GM18505 (cell line): ENCODE results near the gene CABLES1.

Experiments
- ATAC-seq: cut with Tn5 transposase; IDR thresholded peaks from one replicate; pipeline ENCODE4 v1.9.1; 2021; ENCODE audit not compliant: unreplicated experiment
- POLR2A ChIP-seq: IDR thresholded peaks from 4 replicates; pipeline ENCODE4 v1.6.1; 2011; ENCODE audit warnings: borderline replicate concordance; ENCODE audit not compliant: insufficient read depth, insufficient read length; ENCODE audit errors: extremely low read depth

CABLES1 gene

DNA sequence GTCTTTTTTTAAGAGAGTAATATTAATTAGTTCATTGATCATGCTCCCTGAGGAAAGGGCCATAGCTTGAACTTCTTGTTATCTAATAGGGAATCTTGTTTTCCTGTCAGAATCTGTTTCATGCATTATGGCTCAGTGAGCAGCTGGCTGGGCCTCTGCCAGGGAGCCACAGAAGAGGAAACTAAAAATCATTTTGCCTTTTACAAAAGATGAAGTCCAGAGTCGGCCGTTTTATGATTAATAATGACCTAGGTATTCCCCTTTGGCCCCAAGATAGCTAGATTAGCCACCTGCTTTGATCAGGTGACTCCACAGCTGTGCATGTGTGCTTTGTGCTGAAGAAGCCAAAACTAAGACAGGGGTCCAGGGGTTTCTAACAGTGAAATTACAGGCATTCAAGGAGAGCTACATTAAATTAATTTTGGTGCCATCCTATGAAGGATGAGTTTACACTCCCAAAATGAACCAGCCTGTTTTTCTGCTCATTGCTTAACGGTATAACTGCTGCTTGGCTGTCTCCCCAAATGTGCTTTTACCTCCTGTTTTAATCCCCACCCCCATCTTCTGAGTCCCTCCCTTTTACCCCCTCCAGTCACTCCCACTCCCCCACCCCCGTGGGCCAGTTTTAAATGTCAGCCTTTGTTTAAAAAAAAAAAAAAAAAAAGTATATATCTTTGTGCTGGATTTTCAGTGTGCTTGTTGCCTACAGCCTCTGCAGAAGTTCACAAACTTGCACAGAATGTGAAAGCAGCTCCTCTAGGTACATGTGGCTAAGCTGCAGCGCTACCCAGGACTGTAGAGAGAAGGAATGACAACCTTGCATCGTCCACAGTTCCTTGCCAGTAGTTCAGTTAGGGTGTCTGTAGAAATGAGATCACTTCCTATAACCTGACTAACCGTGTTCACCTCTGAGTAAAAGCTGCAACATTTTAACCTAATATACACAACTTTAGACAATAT, 93.1 kb downstream of the CABLES1 start:
- peak; percentile 35 for ATAC-seq
- no peak for TF ChIP-seq POLR2A

DNA sequence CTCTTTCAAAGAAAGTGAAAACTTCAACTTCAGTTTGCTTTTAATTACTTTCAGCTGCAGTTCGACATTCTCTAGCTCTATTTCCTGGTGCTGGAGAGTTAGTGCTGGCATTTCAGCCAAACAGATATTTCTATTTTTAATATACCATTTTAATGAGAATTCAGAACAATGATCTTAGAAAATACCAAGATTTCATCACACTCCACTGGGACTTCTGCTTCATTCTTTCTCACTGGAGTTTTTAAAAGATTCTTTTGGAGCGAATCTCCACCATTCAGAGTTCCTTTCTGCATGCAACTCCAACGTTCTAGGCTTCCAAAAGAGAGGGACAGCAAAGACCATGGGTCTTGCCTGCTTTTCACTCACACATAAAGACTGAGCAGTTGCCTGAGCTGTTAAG, 94.2 kb downstream of the CABLES1 start:
- ATAC-seq: no peak
- TF ChIP-seq POLR2A: no peak

DNA sequence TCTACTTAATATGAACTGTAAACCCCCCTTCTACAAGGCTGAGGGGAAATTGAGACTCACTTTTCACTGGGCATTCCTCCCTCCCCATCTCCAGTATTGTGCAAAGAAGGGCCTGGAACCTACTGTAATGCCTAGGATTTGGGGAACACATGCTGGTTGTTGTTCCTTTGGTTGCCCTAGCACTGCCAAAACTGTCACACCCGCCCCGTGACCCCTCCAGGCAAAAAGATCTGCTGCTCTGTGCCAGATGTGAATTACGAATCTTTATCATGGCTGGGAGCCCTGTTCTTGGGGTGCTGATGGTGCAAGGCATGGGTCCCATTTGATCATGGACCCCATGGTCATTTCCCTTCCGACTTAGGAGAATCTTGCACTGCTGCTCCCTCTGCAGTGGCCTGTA, 95.4 kb downstream of the CABLES1 start:
- TF ChIP-seq POLR2A: no peak
- no peak for ATAC-seq

- peak; percentile 10 for TF ChIP-seq POLR2A
- ATAC-seq: peak; percentile 84
Measured at GRCh38 chr18:23231340-23232021, 96.2 kb downstream of the CABLES1 start.

GRCh38 chr18:23232331-23232730, 97.0 kb downstream of the CABLES1 start:
- ATAC-seq: no peak
- no peak for TF ChIP-seq POLR2A

GRCh38 chr18:23234619-23235018, 99.3 kb downstream of the CABLES1 start:
- no peak for ATAC-seq
- TF ChIP-seq POLR2A: no peak

- ATAC-seq: no peak
- TF ChIP-seq POLR2A: no peak
Measured at GRCh38 chr18:23235336-23235735, 100.1 kb downstream of the CABLES1 start.

DNA sequence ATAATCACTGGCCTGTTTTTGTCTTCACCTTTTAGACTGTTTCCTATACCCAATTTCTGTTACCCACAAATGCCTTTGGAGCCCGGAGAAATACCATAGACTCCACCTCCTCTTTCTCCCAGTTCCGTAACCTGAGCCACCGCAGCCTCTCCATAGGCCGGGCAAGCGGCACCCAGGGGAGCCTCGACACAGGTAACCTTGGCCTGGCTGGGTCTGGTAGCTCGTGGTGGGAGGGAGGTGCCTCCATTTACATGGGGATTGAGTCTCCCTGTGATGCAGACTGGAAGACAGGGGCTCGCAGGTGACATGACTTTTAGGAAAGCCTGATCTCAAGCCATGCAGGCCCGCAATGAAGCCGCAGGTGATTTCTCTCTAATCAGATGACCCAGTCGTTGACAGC, 100.6 kb downstream of the CABLES1 start:
- no peak for TF ChIP-seq POLR2A
- ATAC-seq: no peak

DNA sequence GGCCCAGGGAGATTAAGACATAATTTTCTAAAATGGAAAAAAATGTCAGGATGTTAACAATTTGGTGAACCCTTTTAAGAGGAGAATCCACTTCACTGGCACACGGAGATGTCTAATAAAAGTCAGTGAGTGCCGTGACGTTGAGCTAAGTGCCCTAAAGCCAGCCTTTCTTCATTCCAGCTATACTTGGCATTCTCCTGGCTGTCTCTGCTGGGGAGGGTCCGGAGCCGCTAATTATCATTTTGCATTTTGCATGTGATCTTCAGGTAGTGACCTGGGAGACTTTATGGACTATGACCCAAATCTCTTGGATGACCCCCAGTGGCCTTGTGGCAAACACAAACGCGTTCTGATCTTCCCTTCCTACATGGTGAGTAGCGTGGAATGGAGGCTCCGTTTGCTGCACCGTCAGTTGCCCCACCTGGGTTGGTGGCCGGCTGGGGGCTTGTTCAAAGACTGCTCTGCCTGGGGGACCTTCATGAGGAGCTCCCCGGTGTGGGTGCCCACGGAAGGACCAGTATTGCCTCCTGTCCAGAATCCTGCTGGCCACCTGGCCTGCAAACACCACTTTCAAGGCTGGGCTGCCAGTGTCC, 101.7 kb downstream of the CABLES1 start:
- no peak for TF ChIP-seq POLR2A
- ATAC-seq: no peak

DNA sequence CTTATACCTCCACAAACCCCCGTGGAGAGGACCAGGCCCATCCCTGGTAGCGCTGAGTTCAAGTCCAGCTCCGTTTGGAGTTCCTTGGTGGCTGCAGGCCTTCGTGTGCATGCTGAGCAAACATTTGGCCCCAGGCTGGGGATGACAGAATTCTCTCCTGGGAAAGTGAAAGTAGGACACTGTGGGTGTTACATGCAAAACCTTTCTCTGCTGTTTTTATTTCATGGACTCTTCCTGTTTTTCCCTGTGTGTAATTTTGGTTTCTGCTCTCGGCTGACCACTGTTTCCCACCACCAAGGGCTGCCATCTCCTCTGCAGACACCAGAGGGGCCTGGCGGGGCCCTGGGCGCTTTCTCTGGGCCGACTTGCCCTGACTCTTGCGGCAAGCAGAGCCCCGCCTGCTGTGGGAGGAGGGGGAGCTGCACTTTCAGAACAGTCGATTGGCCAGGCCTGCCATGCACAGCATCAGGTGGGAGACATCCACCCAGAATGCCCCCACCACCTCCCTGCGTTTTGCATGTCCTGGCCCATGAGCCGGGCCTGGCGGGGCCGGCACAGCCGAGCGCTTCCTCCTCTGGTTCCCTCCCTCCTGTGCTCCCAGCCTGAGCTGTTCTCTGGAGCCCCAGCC, 102.4 kb downstream of the CABLES1 start:
- peak; percentile 49 for ATAC-seq
- TF ChIP-seq POLR2A: peak; percentile 46

DNA sequence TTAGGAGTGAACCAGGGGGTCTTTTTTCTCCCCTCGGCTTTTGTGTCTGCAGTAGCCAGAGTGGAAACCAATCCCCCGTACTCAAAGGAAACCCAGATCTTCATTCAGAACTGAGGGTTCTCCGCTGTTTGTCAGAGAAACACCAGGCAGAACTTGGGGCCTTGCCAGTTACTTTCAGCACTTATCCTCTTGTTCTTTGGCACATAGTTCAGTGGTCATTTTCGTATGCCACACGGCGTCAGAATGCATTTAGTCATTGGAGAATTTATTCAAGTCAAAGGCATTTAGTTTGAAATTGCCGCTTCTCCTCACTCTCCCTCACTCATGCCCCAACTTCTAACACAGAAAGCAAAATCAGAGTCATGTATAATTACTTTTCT, 102.9 kb downstream of the CABLES1 start:
- no peak for ATAC-seq

DNA sequence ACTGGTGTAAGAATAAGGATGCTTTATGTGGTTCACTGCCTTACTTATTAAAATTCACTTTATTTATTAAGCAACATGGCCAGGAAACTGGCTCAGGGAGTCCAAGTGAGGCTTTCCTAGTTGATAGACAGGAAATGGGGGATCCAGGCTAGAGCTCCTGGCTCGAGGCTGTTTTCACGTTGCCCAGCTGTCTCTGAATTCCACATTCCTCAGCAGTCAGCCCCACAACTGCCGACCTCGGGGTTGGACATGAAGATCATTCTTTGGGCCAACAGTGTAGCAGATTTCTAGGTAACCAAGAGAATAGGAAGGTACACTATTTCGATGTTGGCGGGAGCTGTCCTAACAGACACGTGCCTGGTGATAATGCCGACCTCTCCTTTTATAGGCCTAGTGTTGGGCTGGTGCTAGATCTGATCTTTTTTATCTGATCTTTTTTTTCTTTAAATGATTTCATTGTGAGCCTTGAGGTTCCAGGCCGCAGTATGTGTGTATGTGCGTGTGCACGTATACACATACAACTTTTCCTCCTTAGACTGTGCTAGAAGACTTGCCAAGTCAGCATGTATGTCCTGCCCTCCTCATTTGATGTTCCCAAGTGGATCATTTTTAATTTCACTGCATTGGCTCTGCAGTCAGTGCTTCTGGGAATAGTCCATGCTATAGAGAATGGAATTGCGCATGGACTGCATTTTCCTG, 103.5 kb downstream of the CABLES1 start:
- no peak for TF ChIP-seq POLR2A
- ATAC-seq: no peak

More for the DNA sequence above, 102.9 kb downstream of the CABLES1 start:
- TF ChIP-seq POLR2A: no peak

DNA sequence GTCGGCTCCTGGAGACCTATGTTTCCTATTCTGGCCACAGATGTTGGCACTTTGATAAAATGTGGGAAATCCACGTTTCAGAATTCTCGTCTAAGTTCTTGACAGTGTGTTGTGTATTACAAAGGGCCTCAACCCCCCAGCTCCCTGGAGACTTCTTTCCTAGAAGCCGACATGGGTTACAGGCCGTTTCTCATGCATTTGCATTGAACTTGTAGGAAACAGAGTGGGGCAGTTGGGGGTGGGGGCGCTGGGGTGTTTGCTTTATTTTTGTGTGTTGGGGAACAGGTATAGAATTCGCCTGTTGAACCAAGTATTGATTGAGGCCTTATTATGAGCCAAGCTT, 104.0 kb downstream of the CABLES1 start:
- ATAC-seq: no peak
- TF ChIP-seq POLR2A: no peak
